HG03558 (cell line): ENCODE data around the gene DDX41.

Source experiments
- ATAC-seq: cut with Tn5 transposase; IDR thresholded peaks from one replicate; pipeline ENCODE4 v1.9.1; 2021; ENCODE audit warnings: moderate number of reproducible peaks; ENCODE audit not compliant: unreplicated experiment; ENCODE audit errors: extremely low read depth

The DDX41 gene

GRCh38 chr5:177471610-177472356 is 45.0 kb downstream of the DDX41 start:
- no peak for ATAC-seq

- no peak for ATAC-seq
Measured at GRCh38 chr5:177470759-177471536, 45.8 kb downstream of the DDX41 start.

DNA sequence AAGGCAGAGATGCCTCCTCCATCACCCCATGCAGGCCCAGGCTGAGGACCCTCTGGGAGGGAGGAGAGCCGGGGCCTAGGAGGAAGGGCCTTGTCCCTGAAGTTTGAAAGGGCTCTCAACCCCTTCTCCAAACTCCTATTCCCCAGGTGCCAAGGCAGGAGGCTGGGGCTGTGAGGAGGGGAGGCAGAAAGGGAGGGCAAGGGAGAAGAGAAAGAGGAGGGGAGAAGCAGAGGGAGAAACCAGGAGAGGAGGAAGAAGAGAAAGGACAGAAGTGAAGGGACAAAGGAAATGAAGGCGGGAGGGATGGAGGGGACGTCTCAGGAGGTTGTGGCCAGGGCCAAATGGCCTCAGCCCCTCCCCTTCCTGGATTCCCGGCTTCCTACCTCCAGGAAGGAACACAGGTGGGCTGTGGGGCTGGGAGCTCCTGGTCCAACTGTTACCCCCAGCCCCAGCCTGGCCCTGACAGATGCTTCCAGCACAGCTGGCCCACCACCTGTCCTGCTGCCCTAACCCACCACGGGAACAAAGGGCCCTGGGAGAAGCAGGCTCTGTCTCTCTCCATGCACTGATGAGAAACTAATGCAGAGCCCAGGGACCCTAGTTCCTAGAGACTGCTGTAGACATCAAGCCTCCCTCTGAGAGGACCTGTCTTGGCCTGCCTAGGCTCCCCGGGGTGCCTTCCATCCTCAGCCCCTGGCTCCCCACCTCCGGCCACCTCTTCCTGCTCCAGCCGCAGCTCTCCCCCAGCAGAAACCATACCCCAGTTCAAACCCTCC is 46.8 kb downstream of the DDX41 start:
- no peak for ATAC-seq

DNA sequence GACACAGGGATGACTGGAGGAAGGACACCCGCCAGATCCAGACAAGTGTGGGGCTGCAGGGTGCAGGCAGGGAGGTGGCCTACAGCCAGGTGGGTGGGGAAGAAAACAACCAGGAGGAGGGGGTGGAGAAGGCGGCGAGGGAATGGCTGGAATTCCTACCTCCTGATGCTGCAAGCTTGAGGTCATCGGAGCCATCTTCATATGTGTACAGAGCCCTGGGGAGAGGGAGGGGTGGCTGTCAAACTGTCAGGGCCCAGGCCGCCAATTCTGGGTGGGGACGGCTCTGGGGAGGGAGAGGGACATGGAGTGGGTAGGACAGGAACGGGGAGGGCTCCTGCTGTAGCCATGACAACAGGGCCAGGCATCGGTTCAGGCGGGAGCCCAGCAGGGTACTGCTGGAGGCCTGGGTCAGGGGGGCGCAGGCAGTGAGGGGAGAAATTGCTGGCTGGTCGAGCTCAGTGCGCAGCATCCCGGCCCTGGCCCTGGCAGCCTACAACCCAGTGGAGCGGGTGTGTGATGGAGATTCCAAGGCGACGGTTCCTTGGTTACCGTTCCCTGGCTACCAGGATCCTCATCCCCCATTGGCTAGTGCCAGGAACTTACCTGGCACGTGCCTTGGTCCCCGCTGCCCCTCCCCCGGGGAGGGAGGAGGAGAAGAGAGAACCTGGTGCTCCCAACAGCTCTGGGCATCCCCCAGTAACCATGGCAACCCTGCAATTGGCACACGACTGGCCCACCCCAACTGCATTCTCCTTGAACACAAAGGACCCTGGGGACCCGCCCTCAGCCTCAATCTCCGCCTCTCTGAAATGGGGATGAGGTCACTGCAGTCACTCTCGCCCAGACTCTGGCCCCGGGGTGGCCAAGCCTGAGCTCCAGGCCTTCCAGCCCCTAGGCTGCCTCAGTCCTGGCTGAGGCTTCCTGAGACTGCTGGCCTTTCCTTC is 47.8 kb downstream of the DDX41 start:
- no peak for ATAC-seq

DNA sequence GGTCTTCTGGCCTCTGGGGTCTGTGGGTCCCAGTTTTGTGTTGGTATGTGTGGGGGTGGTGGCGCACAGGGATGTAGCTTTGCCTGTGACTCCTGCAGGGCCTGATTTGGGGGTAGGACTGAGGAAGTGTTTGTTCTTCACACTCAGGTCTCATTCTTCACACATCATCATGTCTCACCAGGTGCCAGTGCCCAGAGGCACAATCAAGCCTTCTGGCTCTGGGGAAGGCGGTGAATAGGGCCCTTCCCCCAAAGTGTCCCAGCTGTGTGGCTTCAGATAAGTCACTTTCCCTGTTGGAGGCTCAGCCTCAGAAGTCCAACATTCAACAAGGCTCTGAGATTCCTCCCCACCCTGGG is 48.5 kb downstream of the DDX41 start:
- ATAC-seq: no peak

- ATAC-seq: no peak
Measured at GRCh38 chr5:177467436-177467835, 49.3 kb downstream of the DDX41 start.

DNA sequence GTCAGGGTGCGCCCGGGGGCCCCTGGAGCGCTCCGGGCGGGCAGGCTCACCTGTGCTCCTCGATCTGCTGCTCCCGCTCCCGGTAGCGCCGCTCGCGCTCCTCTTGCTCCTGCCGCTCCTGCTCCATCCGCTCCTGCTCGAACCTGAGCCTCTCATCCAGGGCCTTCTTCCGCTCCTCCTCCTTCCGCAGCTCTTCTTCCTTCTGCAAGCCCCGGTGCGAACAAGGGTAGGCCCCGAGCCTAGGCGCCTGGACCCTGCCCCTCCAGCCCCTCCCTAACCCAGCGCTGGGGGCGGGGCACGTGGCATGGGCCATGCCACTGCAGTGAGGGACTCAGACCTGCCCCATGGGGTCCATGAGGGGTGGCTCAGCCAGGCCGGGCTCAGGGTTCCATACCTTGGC is 49.9 kb downstream of the DDX41 start:
- ATAC-seq: no peak

- ATAC-seq: no peak
Measured at GRCh38 chr5:177465044-177465443, 51.7 kb downstream of the DDX41 start.

- ATAC-seq: no peak
Measured at GRCh38 chr5:177462021-177462670, 54.6 kb downstream of the DDX41 start.
